ENCODE results near the gene FIP1L1. TPM values are rescaled to one million over a fixed set of nuclear protein-coding genes. Genes with fewer than 3 reads are reported as not detected.

The FIP1L1 gene
- polyA plus RNA-seq, 1 donor = 57.7 TPM

DNA sequence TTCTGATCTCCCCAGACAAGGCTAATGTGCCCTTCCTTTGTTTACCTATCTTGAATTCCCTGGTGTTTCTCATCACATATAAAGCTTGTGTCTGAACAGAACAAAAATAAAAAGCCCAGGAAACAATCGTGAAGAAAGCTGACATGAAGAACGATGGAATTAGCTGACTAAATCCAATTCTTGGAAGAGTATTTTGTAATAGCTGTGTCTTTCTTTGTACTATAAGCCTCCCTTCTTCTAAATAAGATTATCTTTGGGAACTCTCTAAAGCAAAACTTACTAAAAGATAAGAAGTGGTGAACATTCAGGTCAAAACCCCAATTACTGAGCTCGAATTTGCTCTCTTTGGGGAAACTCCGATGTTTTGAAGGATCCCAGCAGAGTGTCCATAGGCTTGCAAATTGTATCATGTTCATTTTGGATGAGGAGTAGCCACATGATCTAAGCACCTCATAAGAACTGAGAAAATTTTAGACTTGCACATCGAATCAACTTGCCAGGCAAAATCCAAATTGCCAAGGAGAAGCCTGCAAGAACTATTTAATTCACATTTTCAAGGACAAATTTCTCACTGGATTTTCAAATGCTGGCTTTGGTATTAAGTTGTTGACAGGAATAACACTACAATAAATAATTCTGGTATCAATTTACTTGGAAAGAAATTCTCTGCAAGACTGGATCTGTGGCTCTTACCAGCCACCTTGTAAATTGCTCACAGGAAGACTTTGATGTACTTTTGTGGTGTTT lies 107.6 kb downstream of the FIP1L1 start:
- no peaks in the 10 kb centered on the region for H3K9me3 ChIP-seq (ENCODE audit: control insufficient read depth, low read depth, low read length)
- no peak overlapping the region for H3K27ac ChIP-seq (ENCODE audit: low read length)

GRCh38 chr4:53485658-53486040 lies 108.2 kb downstream of the FIP1L1 start:
- H3K27ac ChIP-seq (ENCODE audit: low read length) = no peak overlapping the region

More for the DNA sequence above, 107.6 kb downstream of the FIP1L1 start:
- Histone ChIP-seq H3K36me3 (ENCODE audit: control insufficient read depth, insufficient read depth, low read length) (peaks cover 11% of the 10 kb centered on the region), H3K4me3 (ENCODE audit: low read length) (no peak overlapping the region), H3K27me3 (ENCODE audit: control insufficient read depth, insufficient read depth, low read length) (no peaks in the 10 kb centered on the region), H3K4me1 (ENCODE audit: control insufficient read depth, insufficient read depth, low read length) (no peaks in the 10 kb centered on the region)
- DNase-seq = no peak
- WGBS (ENCODE audit: insufficient coverage, low lambda C conversion rate) = 73% methylated on average over 2 of the region's 5 CpGs

GRCh38 chr4:53487766-53488165 lies 110.3 kb downstream of the FIP1L1 start:
- DNase-seq = no peak
- Histone ChIP-seq H3K36me3 (ENCODE audit: control insufficient read depth, insufficient read depth, low read length) (peaks cover 2% of the 10 kb centered on the region), H3K9me3 (ENCODE audit: control insufficient read depth, low read depth, low read length) (no peaks in the 10 kb centered on the region), H3K27ac (ENCODE audit: low read length) (no peak overlapping the region), H3K4me3 (ENCODE audit: low read length) (no peak overlapping the region), H3K4me1 (ENCODE audit: control insufficient read depth, insufficient read depth, low read length) (no peaks in the 10 kb centered on the region), H3K27me3 (ENCODE audit: control insufficient read depth, insufficient read depth, low read length) (no peaks in the 10 kb centered on the region)

More at GRCh38 chr4:53485658-53486040, 108.2 kb downstream of the FIP1L1 start:
- no peak overlapping the region for H3K4me3 ChIP-seq (ENCODE audit: low read length)
- WGBS (ENCODE audit: insufficient coverage, low lambda C conversion rate) = no CpG with 5 or more reads among the region's 1 CpG
- DNase-seq = no peak
- H3K4me1 ChIP-seq (ENCODE audit: control insufficient read depth, insufficient read depth, low read length) = no peaks in the 10 kb centered on the region
- no peaks in the 10 kb centered on the region for H3K27me3 ChIP-seq (ENCODE audit: control insufficient read depth, insufficient read depth, low read length)
- no peaks in the 10 kb centered on the region for H3K9me3 ChIP-seq (ENCODE audit: control insufficient read depth, low read depth, low read length)
- peaks cover 11% of the 10 kb centered on the region for H3K36me3 ChIP-seq (ENCODE audit: control insufficient read depth, insufficient read depth, low read length)

DNA sequence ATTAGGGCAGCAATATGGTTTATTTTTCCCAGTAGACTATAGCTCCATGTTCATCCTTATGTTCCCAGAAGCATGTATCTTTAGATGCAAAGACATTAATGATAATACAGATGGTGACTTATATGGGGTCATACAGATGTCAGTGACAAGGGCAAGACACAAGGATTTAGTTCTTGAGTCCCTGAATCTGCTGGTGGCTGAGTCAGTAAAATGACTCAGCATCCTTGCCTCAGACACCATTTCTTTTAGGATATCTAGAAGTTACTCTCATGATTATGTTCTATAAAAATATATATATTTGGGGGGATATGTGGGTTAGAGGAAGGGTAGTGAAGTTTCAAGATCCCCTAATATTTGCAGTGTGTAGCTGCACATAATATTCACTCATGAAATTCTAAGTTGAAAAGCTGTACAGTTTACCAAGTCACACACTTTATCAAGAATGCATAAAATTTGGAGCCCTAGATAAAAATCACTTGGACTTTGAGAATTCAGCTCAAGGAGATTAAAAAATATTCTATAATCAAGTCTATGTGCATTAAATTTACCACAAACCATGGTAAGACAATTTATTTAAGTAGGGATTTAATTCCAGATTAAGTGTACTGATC lies 111.9 kb downstream of the FIP1L1 start:
- H3K27ac ChIP-seq (ENCODE audit: low read length) = no peak overlapping the region
- H3K9me3 ChIP-seq (ENCODE audit: control insufficient read depth, low read depth, low read length) = no peaks in the 10 kb centered on the region
- no peaks in the 10 kb centered on the region for H3K27me3 ChIP-seq (ENCODE audit: control insufficient read depth, insufficient read depth, low read length)
- H3K36me3 ChIP-seq (ENCODE audit: control insufficient read depth, insufficient read depth, low read length) = peaks cover 2% of the 10 kb centered on the region
- DNase-seq = no peak
- no peak overlapping the region for H3K4me3 ChIP-seq (ENCODE audit: low read length)
- no peaks in the 10 kb centered on the region for H3K4me1 ChIP-seq (ENCODE audit: control insufficient read depth, insufficient read depth, low read length)

DNA sequence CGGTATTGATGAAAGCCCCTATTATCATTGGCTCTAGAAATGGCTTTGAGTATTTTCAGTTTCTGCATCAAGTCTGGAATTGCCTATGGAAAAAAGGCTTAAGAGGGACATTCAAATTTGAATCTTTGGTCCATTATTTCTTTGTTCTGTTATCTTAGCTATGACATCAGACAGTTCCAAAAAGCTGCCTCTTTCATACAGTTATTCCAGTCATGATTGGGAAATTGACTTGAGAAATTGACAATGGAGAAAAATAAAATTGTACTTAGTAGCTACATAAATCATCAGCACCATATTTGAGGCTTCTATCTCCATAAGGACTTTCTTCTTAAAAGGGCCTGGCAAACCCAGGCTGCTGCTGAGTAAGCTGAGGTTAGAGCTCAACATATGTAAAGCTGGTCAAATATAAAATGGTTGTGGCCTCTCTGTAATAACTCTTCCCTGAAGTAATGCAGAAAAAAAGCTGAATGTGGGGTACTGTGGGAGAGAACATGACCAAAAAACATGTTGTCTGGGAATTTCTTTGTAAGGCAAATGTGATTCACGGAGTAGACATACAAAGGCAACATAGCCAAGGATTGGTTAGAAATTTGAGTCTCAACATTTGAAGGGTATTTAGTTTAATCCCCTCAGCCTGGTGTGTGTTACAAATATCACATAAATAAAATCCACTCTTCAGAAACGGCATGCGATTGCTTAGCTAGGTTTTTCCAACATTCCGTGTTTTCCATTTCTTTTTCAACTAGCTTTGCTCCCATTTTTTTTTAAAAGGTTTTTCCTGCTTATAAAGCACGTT lies 112.9 kb downstream of the FIP1L1 start:
- no peak for DNase-seq
- H3K27me3 ChIP-seq (ENCODE audit: control insufficient read depth, insufficient read depth, low read length) = no peaks in the 10 kb centered on the region

DNA sequence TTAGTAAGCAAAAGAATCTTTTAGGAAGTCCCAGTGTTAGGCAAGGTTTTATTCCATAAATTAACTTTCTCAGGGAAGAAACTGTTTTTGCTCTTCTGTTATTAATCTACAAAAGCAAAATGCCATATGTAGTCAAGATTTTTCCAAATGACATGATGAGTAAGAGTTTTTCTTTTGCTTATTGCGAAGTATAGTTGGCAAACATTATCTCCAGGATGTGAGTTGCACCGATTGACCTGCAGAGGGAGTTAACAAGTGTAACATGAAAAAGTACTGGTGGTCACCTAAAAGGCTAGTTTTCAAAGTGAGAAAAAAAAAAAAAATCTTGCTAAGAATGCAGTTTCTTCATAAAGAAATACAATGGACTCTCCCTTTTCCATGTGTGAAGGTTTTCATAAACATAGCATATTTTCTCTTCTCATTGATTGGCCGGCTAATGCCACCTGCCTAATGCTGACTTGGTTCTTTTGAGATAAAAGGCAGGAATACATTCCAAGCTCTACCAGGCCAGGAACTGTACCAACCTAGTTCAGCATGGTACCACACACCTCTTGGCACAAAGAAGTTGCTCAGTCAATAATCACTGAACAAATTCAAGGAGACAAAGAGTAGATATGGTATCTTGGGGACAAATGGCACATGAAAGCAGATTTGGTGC lies 113.7 kb downstream of the FIP1L1 start:
- no peak overlapping the region for H3K4me3 ChIP-seq (ENCODE audit: low read length)
- H3K27ac ChIP-seq (ENCODE audit: low read length) = no peak overlapping the region
- peaks cover 6% of the 10 kb centered on the region for H3K36me3 ChIP-seq (ENCODE audit: control insufficient read depth, insufficient read depth, low read length)
- DNase-seq = peak; percentile 16 to 29
- H3K4me1 ChIP-seq (ENCODE audit: control insufficient read depth, insufficient read depth, low read length) = no peaks in the 10 kb centered on the region
- no peaks in the 10 kb centered on the region for H3K9me3 ChIP-seq (ENCODE audit: control insufficient read depth, low read depth, low read length)
- no peaks in the 10 kb centered on the region for H3K27me3 ChIP-seq (ENCODE audit: control insufficient read depth, insufficient read depth, low read length)
- no CpG with 5 or more reads among the region's 3 CpGs for WGBS (ENCODE audit: insufficient coverage, low lambda C conversion rate)

More for the DNA sequence above, 112.9 kb downstream of the FIP1L1 start:
- H3K4me1 ChIP-seq (ENCODE audit: control insufficient read depth, insufficient read depth, low read length) = no peaks in the 10 kb centered on the region
- 75% methylated on average over 2 of the region's 6 CpGs for WGBS (ENCODE audit: insufficient coverage, low lambda C conversion rate)
- H3K36me3 ChIP-seq (ENCODE audit: control insufficient read depth, insufficient read depth, low read length) = peaks cover 2% of the 10 kb centered on the region
- H3K4me3 ChIP-seq (ENCODE audit: low read length) = no peak overlapping the region
- H3K9me3 ChIP-seq (ENCODE audit: control insufficient read depth, low read depth, low read length) = no peaks in the 10 kb centered on the region
- no peak overlapping the region for H3K27ac ChIP-seq (ENCODE audit: low read length)

GRCh38 chr4:53494851-53495250 lies 117.4 kb downstream of the FIP1L1 start:
- no peak for DNase-seq
- Histone ChIP-seq H3K4me3 (ENCODE audit: low read length) (no peak overlapping the region), H3K9me3 (ENCODE audit: control insufficient read depth, low read depth, low read length) (no peaks in the 10 kb centered on the region), H3K27me3 (ENCODE audit: control insufficient read depth, insufficient read depth, low read length) (no peaks in the 10 kb centered on the region), H3K4me1 (ENCODE audit: control insufficient read depth, insufficient read depth, low read length) (no peaks in the 10 kb centered on the region), H3K36me3 (ENCODE audit: control insufficient read depth, insufficient read depth, low read length) (peaks cover 8% of the 10 kb centered on the region), H3K27ac (ENCODE audit: low read length) (no peak overlapping the region)
- WGBS (ENCODE audit: insufficient coverage, low lambda C conversion rate) = 100% methylated on average over 4 of the region's 6 CpGs

- no peak overlapping the region for H3K4me3 ChIP-seq (ENCODE audit: low read length)
- no peaks in the 10 kb centered on the region for H3K27me3 ChIP-seq (ENCODE audit: control insufficient read depth, insufficient read depth, low read length)
- H3K27ac ChIP-seq (ENCODE audit: low read length) = no peak overlapping the region
- 83% methylated on average over 2 of the region's 7 CpGs for WGBS (ENCODE audit: insufficient coverage, low lambda C conversion rate)
- no peaks in the 10 kb centered on the region for H3K4me1 ChIP-seq (ENCODE audit: control insufficient read depth, insufficient read depth, low read length)
- H3K36me3 ChIP-seq (ENCODE audit: control insufficient read depth, insufficient read depth, low read length) = peaks cover 9% of the 10 kb centered on the region
- H3K9me3 ChIP-seq (ENCODE audit: control insufficient read depth, low read depth, low read length) = no peaks in the 10 kb centered on the region
- DNase-seq = no peak
These were observed 120.2 kb downstream of the FIP1L1 start for GRCh38 chr4:53497487-53498244.

- Histone ChIP-seq H3K27me3 (ENCODE audit: control insufficient read depth, insufficient read depth, low read length) (no peaks in the 10 kb centered on the region), H3K27ac (ENCODE audit: low read length) (no peak overlapping the region), H3K36me3 (ENCODE audit: control insufficient read depth, insufficient read depth, low read length) (peaks cover 11% of the 10 kb centered on the region), H3K9me3 (ENCODE audit: control insufficient read depth, low read depth, low read length) (no peaks in the 10 kb centered on the region), H3K4me1 (ENCODE audit: control insufficient read depth, insufficient read depth, low read length) (no peaks in the 10 kb centered on the region), H3K4me3 (ENCODE audit: low read length) (no peak overlapping the region)
- WGBS (ENCODE audit: insufficient coverage, low lambda C conversion rate) = no CpG with 5 or more reads among the region's 2 CpGs
- no peak for DNase-seq
These were observed 121.3 kb downstream of the FIP1L1 start for GRCh38 chr4:53498706-53499105.

GRCh38 chr4:53499791-53500190 lies 122.3 kb downstream of the FIP1L1 start:
- DNase-seq = no peak
- Histone ChIP-seq H3K36me3 (ENCODE audit: control insufficient read depth, insufficient read depth, low read length) (peaks cover 14% of the 10 kb centered on the region), H3K4me1 (ENCODE audit: control insufficient read depth, insufficient read depth, low read length) (no peaks in the 10 kb centered on the region), H3K27ac (ENCODE audit: low read length) (no peak overlapping the region), H3K9me3 (ENCODE audit: control insufficient read depth, low read depth, low read length) (no peaks in the 10 kb centered on the region), H3K27me3 (ENCODE audit: control insufficient read depth, insufficient read depth, low read length) (no peaks in the 10 kb centered on the region), H3K4me3 (ENCODE audit: low read length) (no peak overlapping the region)
- no CpG with 5 or more reads among the region's 1 CpG for WGBS (ENCODE audit: insufficient coverage, low lambda C conversion rate)

Measured in large intestine (tissue), 3 donors.